Effector CD4-positive, alpha-beta T cell (primary cell): ENCODE measurements around the gene KCNC3.
"Not testable (repeated sequence)": the region's sequence is repeated elsewhere in the genome, so short reads cannot be mapped to it uniquely, and the experiment has no call there.

Experiments used
- DNase-seq: peaks from one replicate; pipeline ENCODE4 v3.0.0-alpha.2; 2020

The KCNC3 gene

GRCh38 chr19:50353487-50353880, 24.3 kb upstream of the KCNC3 start:
- not testable (repeated sequence) for DNase-seq

GRCh38 chr19:50352242-50352641, 23.1 kb upstream of the KCNC3 start:
- no peak for DNase-seq

DNA sequence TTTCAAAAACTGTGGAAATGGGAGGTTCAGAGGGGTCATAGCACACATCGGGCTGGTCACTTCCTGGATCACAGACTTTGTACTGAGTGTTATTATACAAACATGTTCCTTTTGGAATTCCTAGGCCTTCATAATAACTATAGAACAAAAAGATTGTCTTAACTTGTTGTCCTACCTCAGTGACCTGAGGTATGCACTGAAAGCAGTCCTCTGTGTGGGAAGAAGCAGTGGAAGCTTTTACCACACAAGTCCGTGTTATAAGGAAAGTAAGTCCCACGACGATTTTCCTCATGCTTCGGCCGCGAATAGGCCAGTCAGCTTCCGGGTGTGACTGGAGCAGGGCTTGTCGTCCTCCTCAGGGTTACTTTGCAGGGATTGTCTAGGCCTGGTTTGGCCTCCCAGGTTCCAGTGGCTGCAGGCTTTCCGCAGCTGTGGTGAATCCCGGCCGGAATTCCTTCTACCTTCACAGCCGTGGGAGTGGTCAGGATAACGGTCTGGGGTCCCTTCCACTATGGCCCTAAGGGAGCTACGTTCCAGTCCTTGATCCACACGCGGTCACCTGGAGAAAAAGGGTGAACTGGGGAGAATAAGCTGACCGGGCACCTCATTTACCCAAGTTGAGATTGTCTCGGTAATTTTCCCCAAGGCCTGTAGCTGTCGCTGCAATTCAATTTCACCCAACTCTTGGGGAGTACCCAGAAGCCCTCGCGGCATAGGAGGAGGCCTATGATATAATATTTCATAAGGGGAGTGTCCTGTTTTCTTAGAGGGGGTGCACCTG, 20.3 kb upstream of the KCNC3 start:
- DNase-seq = no peak

GRCh38 chr19:50347089-50347581, 18.0 kb upstream of the KCNC3 start:
- DNase-seq = not testable (repeated sequence)

DNA sequence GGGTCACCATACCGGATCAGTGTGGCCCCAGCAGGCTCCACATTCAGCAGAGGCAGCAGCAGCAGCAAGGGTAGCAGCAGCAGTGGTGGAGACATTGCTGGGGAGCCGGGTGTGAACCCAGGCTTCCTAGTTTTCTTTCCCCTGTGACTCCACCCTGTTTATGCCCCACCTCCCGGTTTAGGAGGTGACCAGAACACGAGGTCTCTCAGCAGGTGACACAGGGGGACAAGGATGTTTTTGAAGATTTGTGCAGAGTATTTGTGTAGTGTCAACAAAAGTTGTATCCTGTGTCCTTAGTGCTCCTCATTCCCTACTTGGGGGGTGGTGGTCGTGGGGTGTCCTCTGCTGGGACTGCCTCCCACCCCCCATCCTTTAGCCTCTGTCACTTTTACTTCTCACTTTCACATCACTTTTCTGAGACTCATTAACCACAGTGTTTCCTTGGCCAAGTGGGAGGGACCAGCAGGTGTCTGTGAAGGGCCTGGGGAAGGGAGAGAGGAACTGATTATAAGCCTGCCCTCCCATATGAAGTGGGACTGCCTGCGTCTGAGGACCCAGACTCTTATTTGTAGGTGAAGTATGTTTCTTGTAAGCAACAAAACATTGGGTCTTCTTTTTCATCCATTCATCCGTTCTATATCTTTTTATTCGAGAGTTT, 15.6 kb upstream of the KCNC3 start:
- DNase-seq = no peak

DNA sequence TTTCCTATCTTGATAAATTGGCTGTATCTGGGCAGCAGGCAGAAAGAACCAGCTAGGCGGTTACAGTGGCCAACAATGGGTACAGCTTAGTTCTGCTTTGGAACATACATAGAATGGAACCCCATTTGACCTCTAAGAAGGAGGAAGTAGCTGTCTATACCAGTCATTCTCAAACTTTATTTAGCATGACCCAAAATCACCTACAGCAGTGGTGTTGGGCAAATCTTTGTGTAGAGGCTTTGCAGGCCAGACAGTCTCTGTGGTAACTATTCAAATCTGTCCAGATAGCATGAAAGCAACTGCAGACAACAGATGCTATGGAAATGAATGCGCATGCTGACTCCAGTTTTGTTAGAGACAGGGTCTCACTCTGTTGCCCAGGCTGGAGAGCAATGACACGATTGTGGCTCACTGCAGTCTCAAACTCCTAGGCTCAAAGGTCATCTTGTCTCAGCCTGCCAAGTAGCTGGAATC, 12.0 kb upstream of the KCNC3 start:
- DNase-seq = no peak

DNA sequence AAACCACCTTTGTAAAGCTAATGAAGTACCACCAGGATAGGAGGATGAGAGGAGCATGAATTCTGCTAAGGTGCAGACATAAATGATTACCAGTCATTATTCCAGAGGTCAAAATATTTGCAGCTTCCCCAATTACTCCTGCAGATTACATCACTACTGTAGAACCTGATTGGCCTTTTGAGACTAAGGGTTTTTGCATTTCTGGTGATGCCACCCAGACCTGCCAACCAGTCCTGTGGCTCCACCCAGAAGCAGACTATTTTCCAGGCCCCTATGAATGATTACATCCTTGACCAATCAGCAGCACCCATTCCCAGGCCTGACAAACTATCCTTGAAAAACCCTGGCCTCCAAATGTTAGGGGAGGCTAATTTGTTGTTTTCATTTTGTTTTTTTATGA, 11.2 kb upstream of the KCNC3 start:
- no peak for DNase-seq

DNA sequence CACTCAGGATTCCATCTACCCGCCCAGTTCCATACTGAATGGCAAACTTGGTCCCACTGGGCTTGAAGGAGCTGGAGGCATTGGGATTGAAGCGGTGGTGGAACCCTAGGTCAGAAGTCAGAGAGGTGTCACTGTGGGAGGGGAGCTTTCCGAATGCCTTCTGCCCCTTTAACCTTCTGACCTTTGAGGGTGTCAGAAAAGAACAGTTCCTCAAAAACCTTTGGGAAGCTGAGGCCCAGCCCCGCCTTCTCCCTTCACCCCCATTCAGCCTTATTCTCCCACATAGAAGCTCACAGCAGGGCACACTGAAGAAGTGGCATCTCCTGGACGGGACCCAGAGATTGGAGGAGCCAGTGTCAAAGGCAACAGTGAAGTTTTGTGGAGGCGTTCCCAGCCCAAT, 7.9 kb upstream of the KCNC3 start:
- not testable (repeated sequence) for DNase-seq

DNA sequence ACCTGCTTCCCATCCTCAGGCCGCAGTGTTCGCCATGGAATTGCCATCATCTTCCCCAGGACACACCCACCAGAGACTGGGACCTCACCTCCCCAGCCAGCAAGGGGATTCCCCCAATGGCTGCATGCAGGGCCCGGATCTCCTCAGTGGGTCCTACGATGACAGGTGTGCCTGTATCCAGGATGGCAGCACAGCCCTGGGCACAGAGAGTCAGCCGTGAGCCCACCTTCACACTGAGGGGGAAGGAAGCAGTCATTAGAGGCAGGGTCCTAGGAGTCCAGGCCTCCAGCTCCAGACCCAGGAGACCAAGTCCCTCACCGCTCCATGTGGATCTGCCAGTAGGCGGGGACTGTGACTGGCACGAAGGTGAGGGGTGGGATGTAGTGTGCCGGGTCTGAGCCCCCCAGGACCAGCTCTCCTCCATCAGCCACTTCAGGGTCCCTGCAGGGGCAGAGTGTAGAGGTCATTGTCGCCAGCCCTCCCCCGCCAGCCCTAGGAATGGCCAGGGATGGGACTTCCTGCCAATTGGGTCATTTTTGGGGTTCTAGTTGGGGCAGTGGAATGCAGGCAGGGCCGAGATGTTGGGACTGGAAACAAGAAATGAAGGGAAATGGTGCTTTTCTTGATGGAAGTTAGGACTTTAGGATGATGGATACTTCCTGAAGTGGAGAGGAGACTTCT, 5.7 kb upstream of the KCNC3 start:
- DNase-seq = no peak

DNA sequence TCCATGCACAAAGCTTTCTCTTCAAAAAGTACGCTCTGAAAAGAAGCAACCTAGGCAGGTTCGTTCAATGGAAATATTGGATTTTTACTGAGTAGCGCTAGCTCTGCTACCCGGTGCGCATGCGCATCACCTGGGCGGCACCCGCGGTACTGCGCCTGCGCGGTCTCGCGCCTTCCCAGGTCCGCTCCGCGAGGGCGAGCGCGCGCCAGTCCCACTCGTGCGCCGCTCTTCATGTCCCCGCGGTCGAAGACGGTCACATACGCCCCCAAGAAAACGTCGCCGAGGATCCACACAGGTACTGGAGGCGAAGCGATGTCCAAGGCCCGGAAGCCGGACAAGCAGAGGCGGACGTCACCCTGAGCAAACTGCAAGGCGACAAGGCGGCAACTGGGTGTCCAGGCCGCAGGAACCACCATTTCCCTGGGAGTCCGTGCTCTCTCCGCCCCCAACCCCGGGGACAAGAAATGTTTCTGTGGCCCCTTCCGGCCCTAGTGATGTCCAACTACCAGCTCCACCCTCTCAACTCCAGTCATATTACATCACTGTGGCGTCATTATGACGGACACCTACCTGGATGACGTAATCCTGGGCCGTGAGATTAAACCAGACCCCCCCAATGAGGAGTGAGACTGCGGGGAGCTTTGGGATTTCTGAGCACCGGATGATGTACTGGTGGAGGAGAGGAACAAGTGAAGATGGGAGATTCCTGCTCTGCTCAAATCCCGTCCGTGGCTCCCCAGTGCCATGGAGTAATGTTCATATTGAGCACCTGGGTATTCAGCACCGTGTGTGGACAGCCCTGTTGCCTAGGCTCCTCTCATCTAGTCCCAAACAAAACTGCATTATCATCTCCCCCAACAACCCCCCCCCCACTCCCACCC, 4.8 kb upstream of the KCNC3 start:
- DNase-seq = peak; percentile 72

DNA sequence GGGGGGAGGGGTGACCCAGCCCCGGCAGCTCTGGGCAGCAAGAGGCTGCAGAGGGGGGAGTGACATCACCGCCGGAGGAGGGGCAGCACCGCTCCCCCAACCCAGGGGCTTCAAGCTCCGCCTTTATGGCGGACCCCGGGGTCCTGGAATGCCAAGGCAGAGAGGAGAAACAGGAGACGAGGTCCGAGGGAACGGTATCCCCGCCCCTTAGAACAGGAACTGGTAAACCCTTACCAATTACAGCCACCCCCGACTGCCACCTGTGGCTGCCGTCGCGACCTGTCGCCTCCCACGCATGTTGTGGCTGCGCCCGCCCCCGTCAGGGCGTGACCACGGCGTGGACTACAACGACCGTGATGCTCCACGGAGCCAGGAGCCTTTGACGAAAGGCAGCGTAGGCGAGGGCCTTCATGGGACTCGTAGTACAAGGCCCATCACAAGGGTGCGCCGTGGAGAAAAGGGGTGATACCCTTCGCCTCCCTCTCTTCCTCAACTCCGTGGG, 4.1 kb upstream of the KCNC3 start:
- DNase-seq = peak; percentile 83

DNA sequence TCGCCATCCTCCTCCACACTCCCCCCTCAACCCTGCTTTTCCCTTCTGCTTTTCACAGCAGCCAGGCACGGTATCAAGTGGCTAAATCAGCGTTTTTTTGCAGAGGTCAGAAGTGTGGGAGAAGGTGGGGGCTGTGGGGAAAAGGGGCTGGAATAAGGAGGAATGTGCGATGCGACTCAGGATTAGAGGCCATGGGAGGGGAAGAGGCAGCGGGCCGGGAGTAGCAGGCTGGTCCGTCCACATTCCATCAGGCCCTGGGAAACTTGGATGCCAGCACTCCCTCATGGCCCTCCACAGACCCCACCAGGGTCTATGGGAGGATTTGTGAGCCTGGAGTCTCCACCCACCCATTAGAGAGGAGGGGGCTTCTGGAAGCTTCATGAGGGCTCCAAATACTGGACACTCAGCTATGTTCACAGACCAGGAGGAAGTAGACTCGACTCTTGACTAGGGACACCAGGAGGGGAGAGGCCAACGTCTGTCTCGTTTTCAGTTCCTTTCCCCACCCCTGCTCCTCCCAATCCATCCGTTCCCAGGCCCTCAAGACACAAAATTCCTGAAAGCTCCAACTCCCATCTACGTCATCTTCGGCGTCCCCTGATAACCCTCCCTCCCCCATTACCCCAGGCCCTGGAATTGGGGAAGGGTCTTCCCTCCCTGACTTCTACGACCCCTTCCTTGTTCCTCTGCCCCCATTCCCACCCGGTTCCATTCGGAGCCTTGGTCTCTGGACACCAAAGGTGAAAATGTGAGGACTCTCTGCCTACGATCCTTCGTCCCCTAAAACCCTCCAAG, 3.3 kb upstream of the KCNC3 start:
- DNase-seq = no peak

DNA sequence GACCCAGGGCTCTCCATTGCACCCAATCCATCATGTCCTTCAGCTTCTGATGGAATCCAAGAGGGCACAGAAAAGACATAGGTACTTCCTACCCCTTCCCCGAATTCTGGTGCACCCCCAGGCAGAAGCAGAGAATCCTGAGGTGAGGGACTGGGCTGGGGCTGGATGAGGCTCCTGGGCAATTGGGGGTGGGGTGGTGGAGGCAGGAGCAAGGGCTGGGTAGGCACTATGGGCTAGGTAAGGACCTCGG, 2.7 kb upstream of the KCNC3 start:
- DNase-seq = no peak

DNA sequence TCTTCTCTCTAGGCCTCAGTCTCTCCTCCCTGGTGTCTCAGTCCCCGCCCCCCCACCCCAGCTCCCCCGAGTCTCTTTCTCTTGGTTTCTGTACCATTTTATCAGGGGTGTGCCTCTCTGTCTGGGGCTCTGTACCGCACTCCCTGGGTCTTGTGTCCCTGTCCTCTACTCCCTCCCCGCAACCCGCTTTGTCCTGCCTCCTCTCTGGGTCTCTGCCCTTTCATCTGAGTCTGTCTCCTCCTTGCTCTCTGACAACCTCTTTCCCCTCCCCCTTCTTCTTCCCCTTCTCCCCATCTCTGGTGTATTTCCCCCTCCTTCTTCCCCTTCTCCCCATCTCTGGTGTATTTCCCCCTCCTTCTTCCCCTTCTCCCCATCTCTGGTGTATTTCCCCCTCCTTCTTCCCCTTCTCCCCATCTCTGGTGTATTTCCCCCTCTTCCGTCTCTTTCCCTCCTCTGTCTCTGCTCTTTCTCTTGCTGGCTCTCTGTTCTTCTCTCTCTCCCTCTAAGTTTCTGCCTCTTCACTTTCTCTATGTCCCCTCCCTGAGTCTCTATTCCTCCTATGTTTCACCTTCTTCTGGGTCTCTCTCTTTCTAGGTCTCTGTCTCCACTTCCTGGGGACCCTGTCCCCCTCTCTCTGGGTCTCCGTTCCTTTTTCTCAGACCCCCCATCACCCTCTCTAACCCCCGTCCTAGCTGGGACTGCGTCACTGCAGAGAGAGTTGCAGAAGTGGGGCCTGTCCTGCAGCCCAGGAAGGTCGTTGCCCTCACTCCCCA, 2.2 kb upstream of the KCNC3 start:
- DNase-seq = no peak

GRCh38 chr19:50330365-50331078, 1.3 kb upstream of the KCNC3 start:
- DNase-seq = peak; percentile 62

DNA sequence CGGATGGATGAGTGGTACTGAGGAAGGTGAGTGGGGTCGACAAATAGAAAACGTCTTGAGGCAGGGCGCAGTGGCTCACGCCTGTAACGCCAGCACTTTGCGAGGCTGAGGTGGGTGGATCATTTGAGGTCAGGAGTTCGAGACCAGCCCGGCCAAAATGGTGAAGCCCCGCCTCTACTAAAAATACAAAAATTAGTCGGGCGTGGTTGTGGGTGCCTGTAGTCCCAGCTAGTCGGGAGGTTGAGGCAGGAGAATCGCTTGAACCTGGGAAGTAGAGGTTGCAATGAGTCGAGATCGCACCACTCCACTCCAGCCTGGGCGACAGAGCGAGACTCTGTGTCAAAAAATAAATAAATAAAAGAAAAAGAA, 733 bp upstream of the KCNC3 start:
- not testable (repeated sequence) for DNase-seq

DNA sequence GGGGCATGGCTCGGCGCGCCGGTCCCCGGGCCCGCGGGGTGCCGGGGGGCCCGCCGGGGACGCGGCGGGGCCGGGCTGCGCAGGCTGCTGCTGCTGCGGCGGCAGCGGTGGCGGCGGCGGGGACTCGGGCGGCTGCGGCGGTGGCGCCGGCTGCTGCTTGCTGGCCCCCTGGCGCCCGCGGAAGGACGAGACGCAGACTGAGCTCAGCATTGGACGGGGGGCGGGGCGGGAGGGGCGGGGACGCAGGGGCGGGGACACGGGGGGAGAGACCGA, 368 bp downstream of the KCNC3 start:
- DNase-seq = no peak

- no peak for DNase-seq
Measured at GRCh38 chr19:50328224-50328872, 829 bp downstream of the KCNC3 start.

- no peak for DNase-seq
Measured at GRCh38 chr19:50327461-50328223, 1.5 kb downstream of the KCNC3 start.
